ENCODE data around the gene ADAMTS14.

Gene ADAMTS14

GRCh38 chr10:70780370-70780760 is 108.1 kb downstream of the ADAMTS14 start:
- Histone ChIP-seq H3K4me1 (ENCODE audit: control insufficient read depth, low read depth, low read length) (no peaks in the 10 kb centered on the region), H3K4me3 (ENCODE audit: low read length) (no peak overlapping the region), H3K27ac (ENCODE audit: low read length) (no peak overlapping the region), H3K9ac (ENCODE audit: low read length) (no peak overlapping the region), H3K9me3 (ENCODE audit: control insufficient read depth, low read depth, low read length) (no peaks in the 10 kb centered on the region), H3K36me3 (ENCODE audit: control insufficient read depth, low read depth, low read length) (no peaks in the 10 kb centered on the region), H3K27me3 (ENCODE audit: control insufficient read depth, insufficient read depth, low read length) (no peaks in the 10 kb centered on the region)

- Histone ChIP-seq H3K4me3 (ENCODE audit: low read length) (no peak overlapping the region), H3K27ac (ENCODE audit: low read length) (no peak overlapping the region), H3K4me1 (ENCODE audit: control insufficient read depth, low read depth, low read length) (no peaks in the 10 kb centered on the region), H3K36me3 (ENCODE audit: control insufficient read depth, low read depth, low read length) (no peaks in the 10 kb centered on the region), H3K9ac (ENCODE audit: low read length) (no peak overlapping the region), H3K27me3 (ENCODE audit: control insufficient read depth, insufficient read depth, low read length) (no peaks in the 10 kb centered on the region), H3K9me3 (ENCODE audit: control insufficient read depth, low read depth, low read length) (no peaks in the 10 kb centered on the region)
Measured at GRCh38 chr10:70780772-70781171, 108.5 kb downstream of the ADAMTS14 start.

- no peak overlapping the region for H3K4me3 ChIP-seq (ENCODE audit: low read length)
- H3K4me1 ChIP-seq (ENCODE audit: control insufficient read depth, low read depth, low read length) = no peaks in the 10 kb centered on the region
- no peaks in the 10 kb centered on the region for H3K9me3 ChIP-seq (ENCODE audit: control insufficient read depth, low read depth, low read length)
- H3K36me3 ChIP-seq (ENCODE audit: control insufficient read depth, low read depth, low read length) = no peaks in the 10 kb centered on the region
- no peak overlapping the region for H3K27ac ChIP-seq (ENCODE audit: low read length)
- H3K9ac ChIP-seq (ENCODE audit: low read length) = no peak overlapping the region
- no peaks in the 10 kb centered on the region for H3K27me3 ChIP-seq (ENCODE audit: control insufficient read depth, insufficient read depth, low read length)
Measured at GRCh38 chr10:70781461-70782051, 109.2 kb downstream of the ADAMTS14 start.

- Histone ChIP-seq H3K4me3 (ENCODE audit: low read length) (no peak overlapping the region), H3K9me3 (ENCODE audit: control insufficient read depth, low read depth, low read length) (no peaks in the 10 kb centered on the region), H3K36me3 (ENCODE audit: control insufficient read depth, low read depth, low read length) (no peaks in the 10 kb centered on the region), H3K27me3 (ENCODE audit: control insufficient read depth, insufficient read depth, low read length) (no peaks in the 10 kb centered on the region), H3K4me1 (ENCODE audit: control insufficient read depth, low read depth, low read length) (no peaks in the 10 kb centered on the region), H3K9ac (ENCODE audit: low read length) (no peak overlapping the region), H3K27ac (ENCODE audit: low read length) (no peak overlapping the region)
Measured at GRCh38 chr10:70782086-70782745, 109.9 kb downstream of the ADAMTS14 start.

- H3K9me3 ChIP-seq (ENCODE audit: control insufficient read depth, low read depth, low read length) = no peaks in the 10 kb centered on the region
- H3K4me1 ChIP-seq (ENCODE audit: control insufficient read depth, low read depth, low read length) = no peaks in the 10 kb centered on the region
- no peak overlapping the region for H3K4me3 ChIP-seq (ENCODE audit: low read length)
- H3K27ac ChIP-seq (ENCODE audit: low read length) = no peak overlapping the region
- H3K9ac ChIP-seq (ENCODE audit: low read length) = no peak overlapping the region
- no peaks in the 10 kb centered on the region for H3K27me3 ChIP-seq (ENCODE audit: control insufficient read depth, insufficient read depth, low read length)
- no peaks in the 10 kb centered on the region for H3K36me3 ChIP-seq (ENCODE audit: control insufficient read depth, low read depth, low read length)
Measured at GRCh38 chr10:70782746-70783680, 110.7 kb downstream of the ADAMTS14 start.

- H3K9ac ChIP-seq (ENCODE audit: low read length) = no peak overlapping the region
- H3K36me3 ChIP-seq (ENCODE audit: control insufficient read depth, low read depth, low read length) = no peaks in the 10 kb centered on the region
- no peaks in the 10 kb centered on the region for H3K27me3 ChIP-seq (ENCODE audit: control insufficient read depth, insufficient read depth, low read length)
- H3K27ac ChIP-seq (ENCODE audit: low read length) = no peak overlapping the region
- no peaks in the 10 kb centered on the region for H3K4me1 ChIP-seq (ENCODE audit: control insufficient read depth, low read depth, low read length)
- no peaks in the 10 kb centered on the region for H3K9me3 ChIP-seq (ENCODE audit: control insufficient read depth, low read depth, low read length)
- H3K4me3 ChIP-seq (ENCODE audit: low read length) = no peak overlapping the region
Measured at GRCh38 chr10:70784016-70784415, 111.7 kb downstream of the ADAMTS14 start.

- Histone ChIP-seq H3K9ac (ENCODE audit: low read length) (no peak overlapping the region), H3K9me3 (ENCODE audit: control insufficient read depth, low read depth, low read length) (no peaks in the 10 kb centered on the region), H3K36me3 (ENCODE audit: control insufficient read depth, low read depth, low read length) (no peaks in the 10 kb centered on the region), H3K27me3 (ENCODE audit: control insufficient read depth, insufficient read depth, low read length) (no peaks in the 10 kb centered on the region), H3K27ac (ENCODE audit: low read length) (no peak overlapping the region), H3K4me1 (ENCODE audit: control insufficient read depth, low read depth, low read length) (no peaks in the 10 kb centered on the region), H3K4me3 (ENCODE audit: low read length) (no peak overlapping the region)
Measured at GRCh38 chr10:70784471-70784870, 112.2 kb downstream of the ADAMTS14 start.

GRCh38 chr10:70785190-70785589 is 112.9 kb downstream of the ADAMTS14 start, which contains the start of gene TBATA:
TSS of gene TBATA (minus strand) at chr10:70785377. CDS start at chr10:70783379, 1,998 bp downstream.
- Histone ChIP-seq H3K4me1 (ENCODE audit: control insufficient read depth, low read depth, low read length) (no peaks in the 10 kb centered on the region), H3K9ac (ENCODE audit: low read length) (no peak within 1 kb of the TSS), H3K9me3 (ENCODE audit: control insufficient read depth, low read depth, low read length) (no peaks in the 10 kb centered on the region), H3K27ac (ENCODE audit: low read length) (no peak within 1 kb of the TSS), H3K36me3 (ENCODE audit: control insufficient read depth, low read depth, low read length) (no peaks in the 10 kb centered on the region), H3K4me3 (ENCODE audit: low read length) (no peak within 1 kb of the TSS), H3K27me3 (ENCODE audit: control insufficient read depth, insufficient read depth, low read length) (no peaks in the 10 kb centered on the region)

- H3K27me3 ChIP-seq (ENCODE audit: control insufficient read depth, insufficient read depth, low read length) = no peaks in the 10 kb centered on the region
- no peaks in the 10 kb centered on the region for H3K9me3 ChIP-seq (ENCODE audit: control insufficient read depth, low read depth, low read length)
- no peak overlapping the region for H3K27ac ChIP-seq (ENCODE audit: low read length)
- H3K4me3 ChIP-seq (ENCODE audit: low read length) = no peak overlapping the region
- H3K36me3 ChIP-seq (ENCODE audit: control insufficient read depth, low read depth, low read length) = no peaks in the 10 kb centered on the region
- no peaks in the 10 kb centered on the region for H3K4me1 ChIP-seq (ENCODE audit: control insufficient read depth, low read depth, low read length)
- H3K9ac ChIP-seq (ENCODE audit: low read length) = no peak overlapping the region
Measured at GRCh38 chr10:70786799-70787415, 114.6 kb downstream of the ADAMTS14 start.

GRCh38 chr10:70791386-70792039 is 119.2 kb downstream of the ADAMTS14 start:
- H3K4me1 ChIP-seq (ENCODE audit: control insufficient read depth, low read depth, low read length) = no peaks in the 10 kb centered on the region
- no peaks in the 10 kb centered on the region for H3K36me3 ChIP-seq (ENCODE audit: control insufficient read depth, low read depth, low read length)
- H3K27ac ChIP-seq (ENCODE audit: low read length) = no peak overlapping the region
- no peak overlapping the region for H3K4me3 ChIP-seq (ENCODE audit: low read length)
- no peak overlapping the region for H3K9ac ChIP-seq (ENCODE audit: low read length)
- H3K27me3 ChIP-seq (ENCODE audit: control insufficient read depth, insufficient read depth, low read length) = no peaks in the 10 kb centered on the region
- H3K9me3 ChIP-seq (ENCODE audit: control insufficient read depth, low read depth, low read length) = no peaks in the 10 kb centered on the region

- no peaks in the 10 kb centered on the region for H3K27me3 ChIP-seq (ENCODE audit: control insufficient read depth, insufficient read depth, low read length)
- H3K4me3 ChIP-seq (ENCODE audit: low read length) = no peak overlapping the region
- H3K4me1 ChIP-seq (ENCODE audit: control insufficient read depth, low read depth, low read length) = no peaks in the 10 kb centered on the region
- no peaks in the 10 kb centered on the region for H3K9me3 ChIP-seq (ENCODE audit: control insufficient read depth, low read depth, low read length)
- no peak overlapping the region for H3K9ac ChIP-seq (ENCODE audit: low read length)
- H3K36me3 ChIP-seq (ENCODE audit: control insufficient read depth, low read depth, low read length) = no peaks in the 10 kb centered on the region
- no peak overlapping the region for H3K27ac ChIP-seq (ENCODE audit: low read length)
Measured at GRCh38 chr10:70795613-70796012, 123.3 kb downstream of the ADAMTS14 start.

Data from iPS-18a (cell line).